ENCODE data around the gene IFITM5. TPM values are rescaled to one million over a fixed set of nuclear protein-coding genes. Genes with fewer than 3 reads are reported as not detected.
A peak's percentile ranks its signal among the peaks of the same experiment; 100 is the strongest.

Gene IFITM5
- total and polyA plus RNA-seq, 9 of the 15 experiments (the other 6 are each of a cell fraction or from before 2014, with no cell fraction given), result 0.19 TPM; not detected in 8

- TF ChIP-seq, protein P1, sequence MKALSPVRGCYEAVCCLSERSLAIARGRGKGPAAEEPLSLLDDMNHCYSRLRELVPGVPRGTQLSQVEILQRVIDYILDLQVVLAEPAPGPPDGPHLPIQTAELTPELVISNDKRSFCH (CRISPR knock-in tag; IDR thresholded peaks at IDR 0.05), result no peak
- TF ChIP-seq, protein P1 (tag; IDR thresholded peaks at IDR 0.05), result peak; percentile 59; the same call in 1 of the 2 replicates
- TF ChIP-seq TBP (optimal IDR thresholded peaks at IDR 0.05; ENCODE audit: low read depth, low read length) (peak; percentile 7), PHF8 (IDR thresholded peaks at IDR 0.05; ENCODE audit: borderline replicate concordance, low read length) (peak; percentile 29; the same call in 1 of the 2 replicates), ZEB2 (IDR thresholded peaks at IDR 0.05) (no peak), CREM (IDR thresholded peaks at IDR 0.05; ENCODE audit: low read depth) (peak; percentile 83), CBFA2T3 (IDR thresholded peaks at IDR 0.05) (0 out of 2 replicates have a peak, but pooled peaks have one; percentile 17), EWSR1 (IDR thresholded peaks at IDR 0.05; ENCODE audit: borderline replicate concordance, low read depth, partially characterized antibody) (no peak), ARID1B (IDR thresholded peaks at IDR 0.05) (peak; percentile 45; the same call in 1 of the 2 replicates), JUN (IDR thresholded peaks at IDR 0.05; ENCODE audit: borderline replicate concordance, low read depth, low read length) (peak; percentile 76), JUN (CRISPR knock-in tag; IDR thresholded peaks at IDR 0.05; ENCODE audit: borderline replicate concordance) (0 out of 2 replicates have a peak, but pooled peaks have one; percentile 8), HINFP (tag; conservative IDR thresholded peaks at IDR 0.05; ENCODE audit: low read depth) (no peak), POLR2G (IDR thresholded peaks at IDR 0.05; ENCODE audit: low read depth, low read length) (peak; percentile 40; the same call in 1 of the 2 replicates), ZNF717 (CRISPR knock-in tag; IDR thresholded peaks at IDR 0.05) (no peak), TAF9B (IDR thresholded peaks at IDR 0.05; ENCODE audit: partially characterized antibody) (peak; percentile 22), RBM39 (optimal IDR thresholded peaks at IDR 0.05; ENCODE audit: low read depth, low read length) (peak; percentile 35)
- TF ChIP-seq, protein P2, sequence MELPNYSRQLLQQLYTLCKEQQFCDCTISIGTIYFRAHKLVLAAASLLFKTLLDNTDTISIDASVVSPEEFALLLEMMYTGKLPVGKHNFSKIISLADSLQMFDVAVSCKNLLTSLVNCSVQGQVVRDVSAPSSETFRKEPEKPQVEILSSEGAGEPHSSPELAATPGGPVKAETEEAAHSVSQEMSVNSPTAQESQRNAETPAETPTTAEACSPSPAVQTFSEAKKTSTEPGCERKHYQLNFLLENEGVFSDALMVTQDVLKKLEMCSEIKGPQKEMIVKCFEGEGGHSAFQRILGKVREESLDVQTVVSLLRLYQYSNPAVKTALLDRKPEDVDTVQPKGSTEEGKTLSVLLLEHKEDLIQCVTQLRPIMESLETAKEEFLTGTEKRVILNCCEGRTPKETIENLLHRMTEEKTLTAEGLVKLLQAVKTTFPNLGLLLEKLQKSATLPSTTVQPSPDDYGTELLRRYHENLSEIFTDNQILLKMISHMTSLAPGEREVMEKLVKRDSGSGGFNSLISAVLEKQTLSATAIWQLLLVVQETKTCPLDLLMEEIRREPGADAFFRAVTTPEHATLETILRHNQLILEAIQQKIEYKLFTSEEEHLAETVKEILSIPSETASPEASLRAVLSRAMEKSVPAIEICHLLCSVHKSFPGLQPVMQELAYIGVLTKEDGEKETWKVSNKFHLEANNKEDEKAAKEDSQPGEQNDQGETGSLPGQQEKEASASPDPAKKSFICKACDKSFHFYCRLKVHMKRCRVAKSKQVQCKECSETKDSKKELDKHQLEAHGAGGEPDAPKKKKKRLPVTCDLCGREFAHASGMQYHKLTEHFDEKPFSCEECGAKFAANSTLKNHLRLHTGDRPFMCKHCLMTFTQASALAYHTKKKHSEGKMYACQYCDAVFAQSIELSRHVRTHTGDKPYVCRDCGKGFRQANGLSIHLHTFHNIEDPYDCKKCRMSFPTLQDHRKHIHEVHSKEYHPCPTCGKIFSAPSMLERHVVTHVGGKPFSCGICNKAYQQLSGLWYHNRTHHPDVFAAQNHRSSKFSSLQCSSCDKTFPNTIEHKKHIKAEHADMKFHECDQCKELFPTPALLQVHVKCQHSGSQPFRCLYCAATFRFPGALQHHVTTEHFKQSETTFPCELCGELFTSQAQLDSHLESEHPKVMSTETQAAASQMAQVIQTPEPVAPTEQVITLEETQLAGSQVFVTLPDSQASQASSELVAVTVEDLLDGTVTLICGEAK (IDR thresholded peaks at IDR 0.05), result peak; percentile 14; the same call in 1 of the 2 replicates
- TF ChIP-seq, protein P2 (CRISPR knock-in tag; IDR thresholded peaks at IDR 0.05), result no peak
Measured at GRCh38 chr11:326842-327580, 27.7 kb upstream of the IFITM5 start (continued).

Measured in K562 (cell line).